Germinal center (tissue), 1 donor: Measurements from ENCODE around the gene VAX1.

Experiments
- DNase-seq: peaks from one replicate; pipeline ENCODE4 v3.0.0; 2012; ENCODE audit warnings: mixed read lengths, low spot score

Gene VAX1

GRCh38 chr10:117163954-117164548 is 26.0 kb upstream of the VAX1 start:
- no peak for DNase-seq

- DNase-seq: no peak
Observed at GRCh38 chr10:117163061-117163953, 25.2 kb upstream of the VAX1 start.

GRCh38 chr10:117162093-117163060 is 24.3 kb upstream of the VAX1 start:
- DNase-seq: no peak

GRCh38 chr10:117161386-117162033 is 23.4 kb upstream of the VAX1 start:
- no peak for DNase-seq

- DNase-seq: no peak
Observed at GRCh38 chr10:117160567-117160966, 22.5 kb upstream of the VAX1 start.

- no peak for DNase-seq
Observed at GRCh38 chr10:117159390-117159789, 21.3 kb upstream of the VAX1 start.

GRCh38 chr10:117158297-117158696 is 20.2 kb upstream of the VAX1 start:
- no peak for DNase-seq

GRCh38 chr10:117152668-117153067 is 14.6 kb upstream of the VAX1 start:
- DNase-seq: no peak

- DNase-seq: no peak
Observed at GRCh38 chr10:117148284-117148683, 10.2 kb upstream of the VAX1 start.

- DNase-seq: no peak
Observed at GRCh38 chr10:117145019-117145418, 6.9 kb upstream of the VAX1 start.

- no peak for DNase-seq
Observed at GRCh38 chr10:117143103-117143823, 5.2 kb upstream of the VAX1 start.

GRCh38 chr10:117140525-117140902 is 2.4 kb upstream of the VAX1 start:
- no peak for DNase-seq

- DNase-seq: no peak
Observed at GRCh38 chr10:117139581-117140524, 1.8 kb upstream of the VAX1 start.

GRCh38 chr10:117138838-117139580 is 939 bp upstream of the VAX1 start:
- DNase-seq: no peak

GRCh38 chr10:117137031-117137910 is 799 bp downstream of the VAX1 start:
- DNase-seq: no peak

- DNase-seq: no peak
Observed at GRCh38 chr10:117136391-117136975, 1.6 kb downstream of the VAX1 start.

GRCh38 chr10:117135480-117136140 is 2.5 kb downstream of the VAX1 start:
- no peak for DNase-seq

GRCh38 chr10:117135026-117135372 is 3.1 kb downstream of the VAX1 start:
- no peak for DNase-seq
